Thyroid gland (tissue), 4 donors: ENCODE data around the gene AFAP1.

Source experiments
- CTCF ChIP-seq, 6 experiments: fragments of 200-600 bp in 3 of 6; fragments of 450-650 bp in 3 of 6; sonication (generic) in 3 of 6; IDR thresholded peaks; one replicate each; pipeline ENCODE4 v1.5.1; 2016 to 2019; ENCODE audit warnings: antibody characterized with exemption in 6 of 6, mild to moderate bottlenecking in 2 of 6, inconsistent platforms in 1 of 6, moderate library complexity in 1 of 6
- POLR2A ChIP-seq, 2 donors: fragments of 450-650 bp; IDR thresholded peaks; one replicate each; pipeline ENCODE4 v1.6.1; 2017; ENCODE audit warnings: antibody characterized with exemption in 2 of 2, mild to moderate bottlenecking in 2 of 2, moderate library complexity in 1 of 2

DNA sequence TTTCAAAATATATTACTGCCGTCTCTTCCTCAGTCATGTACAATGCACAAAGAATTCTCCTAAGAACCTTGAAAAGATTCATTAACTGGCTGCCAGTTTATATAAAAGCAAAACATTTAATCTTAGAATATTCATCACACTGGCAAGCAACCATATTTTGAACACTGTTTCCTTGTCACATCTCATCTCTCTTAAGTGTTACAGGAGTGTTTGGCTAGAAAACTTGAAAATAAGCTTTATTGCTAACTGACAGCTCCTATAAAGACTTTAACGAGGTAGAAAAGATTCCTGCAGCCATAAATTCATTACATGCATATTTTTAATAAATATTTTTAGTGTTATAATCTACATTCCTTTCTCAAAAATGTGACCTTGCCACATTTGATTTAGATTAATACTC is 149.6 kb downstream of the AFAP1 start:
- TF ChIP-seq CTCF (IDR thresholded peaks at IDR 0.05) = no peak
- TF ChIP-seq POLR2A (IDR thresholded peaks at IDR 0.05) = no peak
